GM12874 (cell line): Measurements from ENCODE around the gene NOX5.

Source experiments
- TF ChIP-seq, protein P1 (sequence below): IDR thresholded peaks from 2 replicates; pipeline ENCODE4 v1.5.1; 2011; ENCODE audit warnings: low read depth, mild to moderate bottlenecking, control low read depth, low read length, moderate library complexity; ENCODE audit not compliant: insufficient read depth

The NOX5 gene, protein sequence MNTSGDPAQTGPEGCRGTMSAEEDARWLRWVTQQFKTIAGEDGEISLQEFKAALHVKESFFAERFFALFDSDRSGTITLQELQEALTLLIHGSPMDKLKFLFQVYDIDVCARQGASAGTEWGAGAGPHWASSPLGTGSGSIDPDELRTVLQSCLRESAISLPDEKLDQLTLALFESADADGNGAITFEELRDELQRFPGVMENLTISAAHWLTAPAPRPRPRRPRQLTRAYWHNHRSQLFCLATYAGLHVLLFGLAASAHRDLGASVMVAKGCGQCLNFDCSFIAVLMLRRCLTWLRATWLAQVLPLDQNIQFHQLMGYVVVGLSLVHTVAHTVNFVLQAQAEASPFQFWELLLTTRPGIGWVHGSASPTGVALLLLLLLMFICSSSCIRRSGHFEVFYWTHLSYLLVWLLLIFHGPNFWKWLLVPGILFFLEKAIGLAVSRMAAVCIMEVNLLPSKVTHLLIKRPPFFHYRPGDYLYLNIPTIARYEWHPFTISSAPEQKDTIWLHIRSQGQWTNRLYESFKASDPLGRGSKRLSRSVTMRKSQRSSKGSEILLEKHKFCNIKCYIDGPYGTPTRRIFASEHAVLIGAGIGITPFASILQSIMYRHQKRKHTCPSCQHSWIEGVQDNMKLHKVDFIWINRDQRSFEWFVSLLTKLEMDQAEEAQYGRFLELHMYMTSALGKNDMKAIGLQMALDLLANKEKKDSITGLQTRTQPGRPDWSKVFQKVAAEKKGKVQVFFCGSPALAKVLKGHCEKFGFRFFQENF

DNA sequence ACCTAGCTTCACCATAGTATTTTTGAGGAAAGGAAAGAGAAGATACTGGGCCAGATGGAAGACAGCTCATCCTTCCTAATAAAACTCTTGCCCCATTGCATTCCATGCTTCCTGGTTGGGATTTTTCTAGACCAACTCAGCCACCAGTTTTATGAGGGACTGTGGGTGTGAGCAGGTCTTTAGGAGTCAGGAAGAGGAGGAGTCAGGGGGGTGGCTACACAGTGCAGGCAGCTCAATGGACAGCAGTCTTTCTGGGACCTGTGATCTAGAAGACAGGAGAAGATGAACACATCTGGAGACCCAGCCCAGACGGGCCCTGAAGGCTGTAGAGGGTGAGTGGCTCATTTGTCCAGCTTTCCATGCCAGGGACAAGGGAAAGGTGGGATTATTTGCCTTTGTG is at the start of gene NOX5:
Gene NOX5, plus strand, starts transcription at position 242 of the 400 bp plus-strand sequence. Its CDS starts 41 bp downstream, at position 283.
- TF ChIP-seq, protein P1, sequence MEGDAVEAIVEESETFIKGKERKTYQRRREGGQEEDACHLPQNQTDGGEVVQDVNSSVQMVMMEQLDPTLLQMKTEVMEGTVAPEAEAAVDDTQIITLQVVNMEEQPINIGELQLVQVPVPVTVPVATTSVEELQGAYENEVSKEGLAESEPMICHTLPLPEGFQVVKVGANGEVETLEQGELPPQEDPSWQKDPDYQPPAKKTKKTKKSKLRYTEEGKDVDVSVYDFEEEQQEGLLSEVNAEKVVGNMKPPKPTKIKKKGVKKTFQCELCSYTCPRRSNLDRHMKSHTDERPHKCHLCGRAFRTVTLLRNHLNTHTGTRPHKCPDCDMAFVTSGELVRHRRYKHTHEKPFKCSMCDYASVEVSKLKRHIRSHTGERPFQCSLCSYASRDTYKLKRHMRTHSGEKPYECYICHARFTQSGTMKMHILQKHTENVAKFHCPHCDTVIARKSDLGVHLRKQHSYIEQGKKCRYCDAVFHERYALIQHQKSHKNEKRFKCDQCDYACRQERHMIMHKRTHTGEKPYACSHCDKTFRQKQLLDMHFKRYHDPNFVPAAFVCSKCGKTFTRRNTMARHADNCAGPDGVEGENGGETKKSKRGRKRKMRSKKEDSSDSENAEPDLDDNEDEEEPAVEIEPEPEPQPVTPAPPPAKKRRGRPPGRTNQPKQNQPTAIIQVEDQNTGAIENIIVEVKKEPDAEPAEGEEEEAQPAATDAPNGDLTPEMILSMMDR, result no peak

DNA sequence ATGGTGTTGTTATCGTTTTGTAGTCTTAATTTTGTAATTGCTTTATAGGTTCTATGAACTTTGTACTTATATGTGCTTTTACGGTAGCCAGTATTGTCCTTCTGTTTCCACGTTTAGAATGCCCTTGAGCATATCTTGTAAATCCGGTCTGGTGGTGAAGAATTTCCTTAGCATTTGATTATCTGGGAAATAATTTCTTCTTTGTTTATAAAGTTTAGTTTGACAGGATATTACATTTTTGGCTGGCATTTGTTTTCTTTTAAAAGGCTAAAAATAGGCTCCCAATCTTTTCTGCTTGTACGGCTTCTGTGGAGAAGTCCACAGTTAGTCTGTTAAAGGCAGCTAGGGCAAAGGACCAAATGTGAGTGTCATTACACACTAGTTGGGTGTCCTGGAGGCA is 47.5 kb upstream of the NOX5 start:
- TF ChIP-seq, protein P1, result no peak

DNA sequence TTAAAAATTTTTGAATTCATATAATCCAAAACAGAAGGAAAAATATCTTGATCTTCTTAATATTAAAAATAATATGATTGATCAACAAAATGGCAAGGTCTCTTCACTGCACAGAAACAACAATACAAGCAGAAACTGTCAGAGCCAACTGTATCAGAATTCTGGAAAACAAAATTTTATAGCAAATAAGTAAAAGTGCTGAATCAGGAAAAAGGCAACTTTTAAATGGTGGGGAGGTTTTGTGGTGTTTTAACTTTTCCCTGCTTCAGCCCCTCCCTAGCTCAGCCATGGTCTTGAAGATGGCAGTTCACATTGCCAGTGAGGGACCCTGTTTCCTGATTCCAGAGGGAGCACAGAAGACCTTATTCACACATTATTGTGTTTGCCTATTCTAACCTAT is 46.5 kb upstream of the NOX5 start:
- TF ChIP-seq, protein P1, result no peak

DNA sequence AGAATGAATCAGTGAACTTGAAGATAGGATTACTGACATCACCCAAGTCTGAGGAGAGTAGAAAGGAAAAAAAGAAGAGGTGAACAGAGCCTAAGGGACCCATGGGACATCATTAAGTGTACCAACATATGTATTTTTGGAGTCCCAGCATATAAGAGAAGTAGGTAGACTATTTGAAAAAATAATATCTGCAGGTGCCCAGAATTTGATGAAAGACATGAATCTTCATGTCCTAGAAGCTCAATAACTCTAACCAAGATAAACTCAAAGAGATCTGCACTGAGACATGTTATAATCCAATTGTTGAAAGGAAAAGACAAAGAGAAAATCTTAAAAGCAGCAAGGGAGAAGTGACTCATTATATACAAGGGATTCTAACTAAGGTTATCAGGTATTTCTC is 45.2 kb upstream of the NOX5 start:
- TF ChIP-seq, protein P1, result no peak

DNA sequence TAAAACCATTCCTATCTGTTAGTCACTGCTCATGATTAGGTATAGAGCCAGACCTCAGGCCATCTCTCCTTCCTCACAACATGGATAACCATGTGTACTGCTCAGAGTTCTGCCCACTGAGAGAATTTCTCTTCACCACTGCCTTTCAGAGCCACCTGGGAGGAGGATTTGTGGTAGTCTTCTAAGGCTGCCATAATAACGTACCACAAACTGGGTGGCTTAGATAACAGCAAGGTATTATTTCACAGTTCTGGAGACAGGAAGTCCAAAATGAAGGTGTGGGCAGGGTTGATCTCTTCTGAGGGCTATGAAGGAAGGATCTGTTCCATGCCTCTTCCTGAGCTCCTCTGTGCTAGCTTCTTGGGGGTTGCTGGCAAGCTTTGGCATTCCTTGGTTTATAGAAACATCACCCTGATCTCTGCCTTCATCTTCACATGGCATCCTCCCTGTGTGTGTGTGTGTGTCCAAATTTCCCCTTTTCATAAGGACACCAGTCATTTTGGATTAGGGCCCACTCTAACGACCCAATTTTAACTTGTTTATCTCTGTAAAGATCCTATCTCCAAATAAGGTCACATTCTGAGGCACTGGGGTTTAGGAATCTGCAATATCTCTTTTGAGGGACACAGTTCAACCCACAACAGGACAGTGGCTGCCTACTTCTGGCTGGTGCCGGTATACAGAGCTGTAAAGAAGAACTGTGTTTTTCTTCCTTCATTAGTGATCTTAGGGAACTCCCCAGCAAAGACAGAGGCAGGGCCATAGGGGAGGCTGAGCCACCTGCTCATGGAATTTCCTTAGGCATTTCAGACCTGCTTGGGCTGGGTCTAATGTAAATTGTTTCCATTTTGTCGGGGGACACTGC is 42.1 kb upstream of the NOX5 start:
- TF ChIP-seq, protein P1, result no peak

DNA sequence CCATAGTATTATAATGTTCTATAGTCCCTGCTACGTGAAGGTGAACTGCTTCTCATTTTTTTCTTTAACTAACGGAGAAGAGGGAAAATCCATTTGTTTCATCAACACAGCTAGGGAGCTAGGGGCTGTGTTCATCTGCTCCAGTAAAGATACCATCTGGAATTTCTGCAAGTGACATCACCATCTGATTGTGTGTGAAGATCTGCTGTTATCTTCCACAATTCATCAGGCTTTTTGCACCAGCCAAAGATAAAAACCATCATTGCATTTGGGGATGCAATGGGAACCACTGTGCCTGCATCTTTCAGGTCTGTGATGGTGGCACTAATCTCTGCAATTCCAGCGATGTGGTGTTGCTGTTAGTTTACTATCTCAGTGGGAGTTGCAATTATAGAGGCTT is 35.5 kb upstream of the NOX5 start:
- TF ChIP-seq, protein P1, result no peak

DNA sequence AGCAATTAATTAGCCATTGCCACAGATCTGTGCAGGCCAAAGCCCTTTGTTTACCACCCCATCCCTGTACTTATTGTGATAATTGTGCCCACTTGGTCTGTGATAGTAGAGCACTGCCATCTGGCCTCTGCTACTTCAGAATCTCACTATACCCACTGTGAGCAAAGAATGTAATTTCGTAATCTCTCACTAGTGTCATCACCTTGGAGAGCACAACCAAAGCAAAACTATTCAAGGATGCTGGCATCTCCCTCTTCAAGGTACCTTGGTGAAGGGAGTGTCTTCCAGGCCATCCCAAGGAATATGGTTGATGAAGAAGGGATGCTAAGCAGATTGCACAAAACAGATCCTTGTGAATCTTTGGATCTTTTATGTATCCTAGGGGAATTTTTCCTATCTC is 34.7 kb upstream of the NOX5 start:
- TF ChIP-seq, protein P1, result no peak
